WTC11 (cell line): Measurements from ENCODE around the gene SLC22A31. TPM values are rescaled to one million over a fixed set of nuclear protein-coding genes. Genes with fewer than 3 reads are reported as not detected.
"Not testable (repeated sequence)": the region's sequence is repeated elsewhere in the genome, so short reads cannot be mapped to it uniquely, and the experiment has no call there.

Source experiments
- ATAC-seq: fragments of 200-7000 bp; cut with Tn5 transposase; 2 replicates; pipeline ENCODE4 v1.10.0; 2021; ENCODE audit warnings: mild to moderate bottlenecking, moderate library complexity
- CTCF ChIA-PET: fragments of 300-600 bp; sonication (Branson Sonifier 250); formaldehyde crosslinking; loops from one replicate; lab custom pipeline; 2021; ENCODE audit warnings: antibody characterized with exemption; lab: Charles Lee
- POLR2A ChIA-PET: fragments of 350-600 bp; sonication (Branson Sonifier 250); formaldehyde crosslinking; loops from one replicate; lab custom pipeline; 2021; ENCODE audit warnings: antibody characterized with exemption; lab: Charles Lee
- DNase-seq: peaks from one replicate; pipeline ENCODE4 v3.0.0; 2021; ENCODE audit warnings: low spot score
- H3K27ac Mint-ChIP-seq: 2 replicates; pipeline ENCODE4 v1.8.0; 2021; ENCODE audit warnings: mixed read lengths
- H3K27me3 Mint-ChIP-seq: 2 replicates; pipeline ENCODE4 v1.8.0; 2021; ENCODE audit warnings: low read depth, mild to moderate bottlenecking, moderate library complexity, mixed read lengths
- H3K36me3 Mint-ChIP-seq: 2 replicates; pipeline ENCODE4 v1.8.0; 2021; ENCODE audit warnings: mixed read lengths
- H3K4me1 Mint-ChIP-seq: 2 replicates; pipeline ENCODE4 v1.8.0; 2022; ENCODE audit warnings: mixed read lengths
- H3K4me3 Mint-ChIP-seq: 2 replicates; pipeline ENCODE4 v1.8.0; 2021; ENCODE audit warnings: mild to moderate bottlenecking, moderate library complexity, mixed read lengths
- H3K9me3 Mint-ChIP-seq: 2 replicates; pipeline ENCODE4 v1.8.0; 2021; ENCODE audit warnings: mixed read lengths
- ATF1 ChIP-seq: sonication (generic); formaldehyde crosslinking; IDR thresholded peaks from 2 replicates; pipeline ENCODE4 v1.8.1; 2023; ENCODE audit warnings: mild to moderate bottlenecking, moderate library complexity, missing genetic modification reagents
- CREM ChIP-seq: sonication (generic); formaldehyde crosslinking; IDR thresholded peaks from 2 replicates; pipeline ENCODE4 v1.8.1; 2022; ENCODE audit warnings: mild to moderate bottlenecking, missing genetic modification reagents, moderate library complexity
- FOXP1 ChIP-seq: sonication (generic); formaldehyde crosslinking; IDR thresholded peaks from 2 replicates; pipeline ENCODE4 v1.8.0; 2022; ENCODE audit warnings: missing genetic modification reagents, mild to moderate bottlenecking, moderate library complexity, borderline replicate concordance
- GABPB1 ChIP-seq: sonication (generic); formaldehyde crosslinking; IDR thresholded peaks from 2 replicates; pipeline ENCODE4 v1.8.1; 2023; ENCODE audit warnings: mild to moderate bottlenecking, missing genetic modification reagents
- GRHL2 ChIP-seq: fragments of 250-450 bp; sonication (Bioruptor Pico); IDR thresholded peaks from 2 replicates; pipeline ENCODE4 v1.8.0; 2022; ENCODE audit warnings: mild to moderate bottlenecking, moderate library complexity; ENCODE audit not compliant: insufficient replicate concordance, severe bottlenecking
- HMGA2 ChIP-seq: fragments of 250-450 bp; sonication (Bioruptor Pico); IDR thresholded peaks from 2 replicates; pipeline ENCODE4 v1.4.0; 2021; ENCODE audit warnings: mild to moderate bottlenecking, moderate library complexity
- IRF1 ChIP-seq: sonication (generic); formaldehyde crosslinking; IDR thresholded peaks from 2 replicates; pipeline ENCODE4 v1.8.0; 2023; ENCODE audit warnings: missing genetic modification reagents
- RORB ChIP-seq: fragments of 250-450 bp; sonication (Bioruptor Pico); IDR thresholded peaks from 2 replicates; pipeline ENCODE4 v1.9.0; 2021; ENCODE audit warnings: mild to moderate bottlenecking
- ZBTB21 ChIP-seq: sonication (generic); formaldehyde crosslinking; IDR thresholded peaks from 2 replicates; pipeline ENCODE4 v1.8.1; 2023; ENCODE audit warnings: mild to moderate bottlenecking, missing genetic modification reagents, borderline replicate concordance
- ZNF219 ChIP-seq: sonication (generic); formaldehyde crosslinking; IDR thresholded peaks from 2 replicates; pipeline ENCODE4 v1.8.0; 2023; ENCODE audit warnings: missing genetic modification reagents, mild to moderate bottlenecking, borderline replicate concordance
- ZNF263 ChIP-seq: sonication (generic); formaldehyde crosslinking; IDR thresholded peaks from 2 replicates; pipeline ENCODE4 v1.8.1; 2022; ENCODE audit warnings: low read depth, mild to moderate bottlenecking, moderate library complexity, missing genetic modification reagents
- total RNA-seq: library from RNA; stranded (reverse); gene quantifications from 3 replicates; pipeline ENCODE4 v1.2.3, GENCODE V29; 2021
- TF ChIP-seq, protein P1 (sequence below): fragments of 250-450 bp; sonication (Bioruptor Pico); IDR thresholded peaks from 2 replicates; pipeline ENCODE4 v2.1.2; 2022; ENCODE audit warnings: mild to moderate bottlenecking, moderate library complexity
- TF ChIP-seq, protein P2 (sequence below): fragments of 250-450 bp; sonication (Bioruptor Pico); IDR thresholded peaks from 2 replicates; pipeline ENCODE4 v1.9.0; 2021; ENCODE audit warnings: moderate library complexity, mild to moderate bottlenecking, inconsistent platforms, borderline replicate concordance
- TF ChIP-seq, protein P3 (sequence below): sonication (generic); formaldehyde crosslinking; IDR thresholded peaks from 2 replicates; pipeline ENCODE4 v1.8.1; 2022; ENCODE audit warnings: mild to moderate bottlenecking, moderate library complexity, missing genetic modification reagents
- TF ChIP-seq, protein P4 (sequence below): fragments of 250-450 bp; sonication (Bioruptor Pico); conservative IDR thresholded peaks from 2 replicates; pipeline ENCODE4 v1.9.0; 2021; ENCODE audit warnings: mild to moderate bottlenecking

SLC22A31 gene
- total RNA-seq, 1 experiment from 2014 or later = 12.1 TPM

DNA sequence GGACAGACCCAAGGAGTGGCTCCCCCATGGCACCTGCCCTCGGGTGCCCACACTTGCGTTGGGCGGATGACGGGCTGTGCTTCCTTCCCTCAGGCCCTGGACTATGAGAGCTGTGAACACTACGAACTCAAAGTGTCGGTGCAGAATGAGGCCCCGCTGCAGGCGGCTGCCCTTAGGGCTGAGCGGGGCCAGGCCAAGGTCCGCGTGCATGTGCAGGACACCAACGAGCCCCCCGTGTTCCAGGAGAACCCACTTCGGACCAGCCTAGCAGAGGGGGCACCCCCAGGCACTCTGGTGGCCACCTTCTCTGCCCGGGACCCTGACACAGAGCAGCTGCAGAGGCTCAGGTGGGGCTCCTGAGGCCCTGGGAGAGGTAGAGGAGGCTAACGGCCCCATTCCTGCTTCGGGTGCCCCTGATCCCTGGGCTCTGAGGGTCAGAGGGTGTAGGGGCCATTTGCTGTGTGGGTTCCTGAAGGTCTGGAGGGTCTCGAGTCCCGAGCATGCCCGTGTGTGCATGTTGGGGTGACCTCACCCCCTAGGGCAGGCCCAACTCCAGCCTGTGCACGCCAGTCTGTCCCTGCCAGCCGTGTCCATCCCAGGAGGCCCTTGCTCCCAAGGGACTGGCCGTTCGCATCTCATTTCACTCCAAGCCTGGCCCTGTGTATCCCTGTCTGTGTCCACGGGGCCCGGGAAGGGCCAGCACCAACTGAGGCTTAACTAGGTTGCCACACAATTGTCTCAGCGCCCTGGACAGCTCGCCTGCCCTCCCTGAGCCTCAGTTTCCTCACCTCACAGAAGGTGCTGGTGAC, 10.0 kb downstream of the SLC22A31 start:
- ATAC-seq = no peak
- TF ChIP-seq ZNF219 (CRISPR knock-in tag) (no peak), RORB (CRISPR knock-in tag) (no peak), ZNF263 (CRISPR knock-in tag) (no peak)
- TF ChIP-seq, all 79 proteins: peak for 0
- H3K27me3 Mint-ChIP-seq = peaks cover 3% of the 10 kb centered on the region
- ChIA-PET POLR2A (no interaction called here), CTCF (no interaction called here)
- DNase-seq = no peak
- no peaks in the 10 kb centered on the region for H3K36me3 Mint-ChIP-seq
- no peak overlapping the region for H3K4me3 Mint-ChIP-seq
- H3K9me3 Mint-ChIP-seq = no peaks in the 10 kb centered on the region
- no peaks in the 10 kb centered on the region for H3K4me1 Mint-ChIP-seq
- no peak overlapping the region for H3K27ac Mint-ChIP-seq

- no peak for ATAC-seq
- Mint-ChIP-seq H3K9me3 (no peaks in the 10 kb centered on the region), H3K27ac (no peak overlapping the region), H3K4me1 (no peaks in the 10 kb centered on the region)
- TF ChIP-seq ATF1 (no peak), CREM (CRISPR knock-in tag) (no peak), HMGA2 (CRISPR knock-in tag) (no peak), GRHL2 (CRISPR knock-in tag) (no peak), IRF1 (CRISPR knock-in tag) (no peak), ZBTB21 (CRISPR knock-in tag) (no peak), GABPB1 (CRISPR knock-in tag) (no peak), FOXP1 (CRISPR knock-in tag) (no peak)
- TF ChIP-seq, protein P1, sequence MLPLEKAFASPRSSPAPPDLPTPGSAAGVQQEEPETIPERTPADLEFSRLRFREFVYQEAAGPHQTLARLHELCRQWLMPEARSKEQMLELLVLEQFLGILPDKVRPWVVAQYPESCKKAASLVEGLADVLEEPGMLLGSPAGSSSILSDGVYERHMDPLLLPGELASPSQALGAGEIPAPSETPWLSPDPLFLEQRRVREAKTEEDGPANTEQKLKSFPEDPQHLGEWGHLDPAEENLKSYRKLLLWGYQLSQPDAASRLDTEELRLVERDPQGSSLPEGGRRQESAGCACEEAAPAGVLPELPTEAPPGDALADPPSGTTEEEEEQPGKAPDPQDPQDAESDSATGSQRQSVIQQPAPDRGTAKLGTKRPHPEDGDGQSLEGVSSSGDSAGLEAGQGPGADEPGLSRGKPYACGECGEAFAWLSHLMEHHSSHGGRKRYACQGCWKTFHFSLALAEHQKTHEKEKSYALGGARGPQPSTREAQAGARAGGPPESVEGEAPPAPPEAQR = no peak
- TF ChIP-seq, protein P2, sequence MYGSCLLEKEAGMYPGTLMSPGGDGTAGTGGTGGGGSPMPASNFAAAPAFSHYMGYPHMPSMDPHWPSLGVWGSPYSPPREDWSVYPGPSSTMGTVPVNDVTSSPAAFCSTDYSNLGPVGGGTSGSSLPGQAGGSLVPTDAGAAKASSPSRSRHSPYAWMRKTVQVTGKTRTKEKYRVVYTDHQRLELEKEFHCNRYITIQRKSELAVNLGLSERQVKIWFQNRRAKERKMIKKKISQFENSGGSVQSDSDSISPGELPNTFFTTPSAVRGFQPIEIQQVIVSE (CRISPR knock-in tag) = no peak
- TF ChIP-seq, protein P3, sequence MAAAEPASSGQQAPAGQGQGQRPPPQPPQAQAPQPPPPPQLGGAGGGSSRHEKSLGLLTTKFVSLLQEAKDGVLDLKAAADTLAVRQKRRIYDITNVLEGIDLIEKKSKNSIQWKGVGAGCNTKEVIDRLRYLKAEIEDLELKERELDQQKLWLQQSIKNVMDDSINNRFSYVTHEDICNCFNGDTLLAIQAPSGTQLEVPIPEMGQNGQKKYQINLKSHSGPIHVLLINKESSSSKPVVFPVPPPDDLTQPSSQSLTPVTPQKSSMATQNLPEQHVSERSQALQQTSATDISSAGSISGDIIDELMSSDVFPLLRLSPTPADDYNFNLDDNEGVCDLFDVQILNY (CRISPR knock-in tag) = no peak
- TF ChIP-seq, protein P4, sequence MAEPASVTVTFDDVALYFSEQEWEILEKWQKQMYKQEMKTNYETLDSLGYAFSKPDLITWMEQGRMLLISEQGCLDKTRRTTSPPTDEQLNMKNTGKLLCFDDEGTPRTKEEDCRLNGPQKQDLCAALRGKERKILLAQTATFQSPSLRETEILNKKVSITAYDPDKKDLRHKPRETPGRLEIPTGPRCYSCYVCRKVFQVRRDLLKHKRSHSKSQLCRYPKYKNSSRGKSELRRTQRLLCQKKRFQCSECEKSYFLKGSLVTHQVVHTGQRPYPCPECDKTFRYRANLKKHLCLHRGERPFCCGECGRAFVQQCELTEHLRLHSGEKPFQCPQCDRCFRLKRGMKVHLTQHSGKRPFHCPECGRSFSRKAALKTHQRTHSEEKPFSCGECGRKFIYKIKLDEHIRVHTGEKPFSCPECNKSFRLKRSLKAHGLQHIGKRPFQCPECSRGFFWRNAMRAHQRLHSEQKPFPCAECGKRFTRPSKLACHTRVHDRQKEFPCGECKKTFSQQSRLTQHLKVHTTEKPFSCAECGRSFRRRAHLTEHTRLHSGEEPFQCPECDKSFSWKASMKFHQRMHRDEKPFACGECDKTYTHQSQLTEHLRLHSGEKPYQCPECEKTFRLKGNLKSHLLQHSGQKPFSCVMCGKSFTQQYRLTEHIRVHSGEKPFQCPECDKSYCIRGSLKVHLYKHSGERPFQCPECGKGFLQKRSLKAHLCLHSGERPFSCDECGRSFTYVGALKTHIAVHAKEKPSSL (CRISPR knock-in tag) = no peak
- TF ChIP-seq, all 79 proteins: peak for 0
- Mint-ChIP-seq H3K27me3 (peaks cover 3% of the 10 kb centered on the region), H3K4me3 (no peak overlapping the region), H3K36me3 (no peaks in the 10 kb centered on the region)
- POLR2A ChIA-PET = no interaction called here
- CTCF ChIA-PET = no interaction called here
- no peak for DNase-seq
Observed at GRCh38 chr16:89189358-89190025, 10.8 kb downstream of the SLC22A31 start.

GRCh38 chr16:89188471-89189357, 11.6 kb downstream of the SLC22A31 start:
- H3K4me3 Mint-ChIP-seq = not testable (repeated sequence)

More at GRCh38 chr16:89188471-89189357, 11.6 kb downstream of the SLC22A31 start:
- H3K27ac Mint-ChIP-seq, H3K4me1 Mint-ChIP-seq, H3K27me3 Mint-ChIP-seq, POLR2A ChIA-PET, CTCF ChIA-PET, H3K36me3 Mint-ChIP-seq, ATAC-seq, H3K9me3 Mint-ChIP-seq, DNase-seq: not testable (repeated sequence)
